Activated effector memory CD4-positive, alpha-beta T cell treated with anti-CD3 and anti-CD28 coated beads, Interleukin-2, amount 50 U/mL, for 16 hours (primary cell): Measurements from ENCODE around the gene MAPK11.
A peak's percentile ranks its signal among the peaks of the same experiment; 100 is the strongest.

ENCODE experiments used
- DNase-seq: peaks from one replicate; pipeline ENCODE4 v3.0.0-alpha.2; 2020

The MAPK11 gene

DNA sequence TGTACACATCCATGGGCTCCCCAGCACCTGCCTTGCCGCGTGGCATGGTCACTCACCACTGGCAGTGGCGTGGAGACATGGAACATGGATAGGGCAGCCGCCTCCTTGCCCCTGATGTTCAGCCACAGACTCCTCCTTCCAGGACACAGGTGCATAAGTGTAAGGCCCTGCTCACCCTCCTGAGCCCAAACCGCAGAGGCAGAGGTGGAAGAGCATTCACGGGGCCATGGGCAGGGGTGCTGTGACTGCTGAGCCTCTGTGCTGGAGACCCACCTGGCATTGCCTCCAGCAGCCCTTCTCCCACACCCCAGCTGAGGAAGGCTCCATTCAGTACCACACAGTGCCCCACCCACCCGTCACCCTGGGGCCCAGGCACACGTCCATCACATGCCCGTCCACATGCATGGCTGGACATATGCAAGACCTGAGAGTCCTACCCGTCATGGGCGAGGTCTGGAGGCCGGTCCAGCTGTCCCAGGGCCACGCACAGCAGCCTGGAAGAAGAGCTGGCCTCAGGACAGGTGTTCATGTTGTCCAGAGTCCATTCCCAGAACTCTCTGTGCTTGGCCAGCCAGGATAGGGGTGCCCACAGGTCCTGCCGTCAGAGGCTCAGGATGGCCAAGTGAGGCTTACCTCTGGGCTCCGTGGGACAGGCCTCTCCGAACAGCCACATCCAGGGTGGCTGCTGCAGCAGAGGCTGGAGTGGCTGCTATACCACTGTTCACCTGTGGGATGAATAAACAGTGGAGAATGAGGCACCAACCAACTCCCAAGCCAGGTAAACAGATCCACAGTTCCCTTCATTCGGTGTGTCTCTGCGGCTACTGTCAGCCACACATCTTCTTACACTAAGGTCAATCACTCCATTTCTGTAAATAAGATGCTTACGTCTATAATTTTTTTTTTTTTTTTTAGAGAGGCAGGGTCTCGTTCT, 23.7 kb downstream of the MAPK11 start:
- no peak for DNase-seq

DNA sequence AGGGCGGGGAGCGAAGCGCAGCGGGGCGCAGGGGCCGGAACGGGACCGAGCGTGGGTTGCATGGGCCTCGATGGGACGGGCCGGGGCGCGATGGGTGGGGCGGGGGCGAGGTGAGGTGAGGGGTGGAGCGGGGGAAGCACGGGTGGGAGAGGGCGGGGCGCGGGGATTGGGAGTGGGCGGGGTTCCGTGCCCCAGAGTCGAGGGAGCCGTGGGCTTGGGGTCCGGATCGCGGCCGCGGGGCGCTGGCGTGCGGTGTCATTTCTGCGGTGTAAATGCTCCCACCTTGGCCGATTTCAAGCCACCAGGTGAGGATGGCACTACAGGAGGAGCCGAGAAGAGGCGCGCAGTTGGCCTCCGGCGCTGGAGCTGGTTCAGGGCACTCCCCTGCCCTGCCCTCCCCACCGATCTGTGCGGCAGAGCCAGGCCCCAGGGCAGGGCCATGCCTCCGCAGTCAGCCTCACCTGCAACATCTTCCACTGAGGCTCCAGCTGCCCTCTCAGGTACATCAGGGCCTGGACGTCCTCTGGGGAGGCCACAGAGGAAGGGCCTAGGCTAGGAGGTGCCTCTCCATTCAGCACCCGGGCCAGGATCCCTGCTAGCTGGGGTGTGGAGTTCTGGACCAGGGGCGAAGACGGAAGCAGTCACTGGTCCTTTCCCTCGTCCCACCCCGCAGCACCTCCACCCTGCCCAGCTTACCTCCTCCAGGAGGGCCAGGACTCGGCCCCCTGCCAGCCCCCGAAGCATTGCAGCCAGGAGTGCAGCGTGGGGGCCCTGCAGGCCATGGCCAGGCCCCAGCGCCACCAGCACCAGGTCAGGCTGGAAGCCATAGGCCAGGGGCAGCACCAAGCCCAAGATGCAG, 24.7 kb downstream of the MAPK11 start:
- DNase-seq = no peak

DNA sequence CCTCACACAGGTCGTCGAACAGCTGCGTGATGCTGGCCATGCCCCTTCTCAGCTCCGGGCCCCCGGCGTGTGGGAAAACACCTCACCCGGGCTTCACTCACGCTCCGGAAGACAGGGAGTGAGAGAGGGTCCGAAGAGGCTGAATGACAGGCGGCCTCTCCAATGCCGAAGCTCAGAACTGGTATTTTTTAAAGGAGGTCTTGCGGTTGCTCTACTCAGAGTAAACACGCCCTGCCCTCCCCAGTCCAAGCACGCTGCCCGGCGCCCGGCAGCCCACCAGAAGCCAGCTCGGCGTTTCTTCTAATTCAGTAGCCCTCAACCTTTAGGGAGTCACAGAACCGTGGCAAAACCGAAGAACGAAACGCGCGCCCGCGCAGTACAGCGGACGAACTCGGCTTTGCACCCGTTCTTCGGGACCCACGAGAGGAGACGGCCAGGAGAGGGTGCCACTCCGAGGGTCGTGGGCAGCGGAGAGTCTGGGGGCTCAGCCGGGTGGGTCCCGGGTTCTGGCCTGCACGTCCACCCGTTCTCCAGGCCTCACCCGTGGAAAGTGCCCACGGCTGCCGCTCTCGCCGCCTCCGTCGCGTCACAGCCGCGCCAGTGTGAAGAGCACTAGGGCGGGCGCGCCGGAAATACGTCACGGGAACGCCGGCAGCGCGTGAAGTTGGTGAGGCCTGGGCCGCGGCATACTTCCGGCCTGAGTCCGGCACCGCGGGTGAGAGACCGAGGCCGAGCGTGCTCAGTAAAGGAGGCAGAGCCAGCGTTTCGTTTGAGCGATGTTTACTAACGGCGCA, 25.6 kb downstream of the MAPK11 start, which contains the start of gene TUBGCP6:
TSS of gene TUBGCP6 (minus strand) at position 604 of the 794 bp plus-strand sequence. CDS start at position 40, 564 bp downstream.
- DNase-seq = peak; percentile 98

DNA sequence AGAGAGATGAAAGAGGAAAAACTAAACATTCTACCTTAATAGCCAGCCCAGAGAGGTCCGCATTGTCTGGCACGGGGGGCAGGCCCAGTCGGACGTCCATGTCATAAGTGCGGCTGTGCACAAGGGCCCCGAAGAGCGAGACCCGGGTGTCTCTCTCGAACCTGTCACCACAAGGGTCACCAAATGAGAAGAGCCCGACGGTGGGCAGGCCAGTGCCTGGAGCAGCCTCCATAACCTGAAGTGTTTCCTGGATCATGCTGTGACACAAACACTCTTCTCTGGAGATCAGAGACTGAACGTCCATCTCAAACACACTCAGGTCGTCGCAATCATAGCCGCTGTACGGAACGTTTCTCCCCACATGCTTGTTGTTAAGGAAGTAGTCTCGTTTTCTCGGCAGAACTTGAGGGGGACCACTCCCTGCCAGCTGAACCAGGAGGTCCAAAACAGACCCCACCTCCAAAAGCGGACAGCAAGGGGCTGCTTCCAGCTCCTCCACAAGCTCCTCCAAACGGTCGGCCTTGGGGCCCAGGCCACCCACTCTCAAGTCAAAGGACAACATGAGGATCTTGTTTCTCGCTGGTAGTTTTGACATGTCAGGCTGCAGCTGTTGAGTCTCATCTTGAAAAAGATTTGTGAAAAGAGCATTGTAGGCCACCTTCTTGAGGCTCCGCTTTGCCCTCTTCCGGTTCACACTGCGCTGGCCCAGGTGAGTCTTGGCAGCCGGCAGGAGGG, 26.3 kb downstream of the MAPK11 start:
- no peak for DNase-seq

DNA sequence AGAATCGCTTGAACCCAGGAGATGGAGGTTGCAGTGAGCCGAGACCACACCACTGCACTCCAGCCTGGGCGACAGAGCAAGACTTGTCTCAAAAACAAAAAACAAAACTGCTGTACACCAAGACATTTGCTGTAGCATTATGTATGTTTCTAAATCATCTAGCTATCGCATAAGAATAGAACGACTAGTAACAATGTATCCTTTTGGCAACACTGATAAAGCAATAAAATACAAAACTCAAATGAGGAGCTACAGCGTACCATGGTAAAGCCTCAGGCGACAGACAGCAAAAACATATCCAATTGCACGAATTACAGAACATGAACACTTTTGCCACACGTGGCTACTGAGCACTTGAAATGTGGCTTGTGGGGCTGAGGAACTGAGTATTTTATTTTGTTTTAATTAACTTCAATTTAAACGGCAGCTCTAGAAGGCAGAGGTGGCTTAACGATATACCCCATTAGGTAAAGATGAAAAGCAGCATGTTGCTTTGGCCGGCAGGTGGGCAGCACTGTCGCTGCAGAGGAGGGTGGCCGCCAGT, 27.7 kb downstream of the MAPK11 start:
- no peak for DNase-seq

DNA sequence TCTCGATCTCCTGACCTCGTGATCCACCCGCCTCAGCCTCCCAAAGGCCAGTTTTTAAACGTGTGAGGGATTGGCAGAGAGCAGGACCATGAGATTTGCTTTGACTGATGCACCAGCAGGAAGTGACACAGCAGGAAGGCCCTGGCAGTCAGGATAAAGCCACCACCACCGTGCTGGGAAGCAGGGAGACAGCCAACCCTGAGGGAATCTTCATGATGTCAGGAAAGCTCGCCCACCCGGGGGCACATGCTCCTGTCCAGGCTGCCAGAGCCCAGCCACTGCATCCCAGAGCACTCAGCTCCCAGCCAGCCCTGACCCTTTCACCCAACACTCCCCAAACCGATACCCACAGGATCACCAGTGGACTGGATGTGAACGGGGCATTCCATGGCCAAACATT, 31.4 kb downstream of the MAPK11 start:
- no peak for DNase-seq

DNA sequence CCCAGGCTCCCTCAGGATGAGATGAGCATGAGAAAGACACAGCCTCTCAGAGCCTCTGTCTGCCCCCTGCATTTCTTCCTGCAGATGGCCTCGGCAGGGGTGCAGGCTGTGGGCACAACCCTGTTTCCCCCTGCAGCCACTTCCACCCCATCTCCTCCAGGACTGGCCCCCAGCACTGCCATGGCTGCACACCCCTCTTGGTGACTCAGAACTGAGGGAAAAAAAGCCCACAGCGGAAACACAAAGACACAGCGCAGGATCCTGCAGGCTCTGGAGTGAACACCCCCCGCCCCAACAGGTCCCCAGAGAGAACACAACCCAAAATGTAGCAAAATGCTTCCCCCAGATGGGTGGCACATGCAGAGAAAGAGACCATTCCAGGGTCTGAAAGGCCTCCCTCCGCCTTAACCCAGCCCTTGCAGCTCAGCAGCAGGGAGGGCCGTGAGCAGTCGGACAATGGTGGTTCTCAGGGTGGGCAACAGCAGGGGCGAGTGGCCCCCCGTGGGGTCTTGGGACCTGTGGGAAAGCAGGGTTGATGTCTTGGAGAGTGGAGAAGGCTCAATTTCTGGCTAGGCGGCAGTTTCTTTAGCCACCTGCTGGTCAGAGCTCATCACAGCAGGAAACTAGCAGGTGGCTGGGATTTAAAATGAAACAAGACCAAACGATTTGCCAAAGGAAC, 33.3 kb downstream of the MAPK11 start:
- DNase-seq = no peak

DNA sequence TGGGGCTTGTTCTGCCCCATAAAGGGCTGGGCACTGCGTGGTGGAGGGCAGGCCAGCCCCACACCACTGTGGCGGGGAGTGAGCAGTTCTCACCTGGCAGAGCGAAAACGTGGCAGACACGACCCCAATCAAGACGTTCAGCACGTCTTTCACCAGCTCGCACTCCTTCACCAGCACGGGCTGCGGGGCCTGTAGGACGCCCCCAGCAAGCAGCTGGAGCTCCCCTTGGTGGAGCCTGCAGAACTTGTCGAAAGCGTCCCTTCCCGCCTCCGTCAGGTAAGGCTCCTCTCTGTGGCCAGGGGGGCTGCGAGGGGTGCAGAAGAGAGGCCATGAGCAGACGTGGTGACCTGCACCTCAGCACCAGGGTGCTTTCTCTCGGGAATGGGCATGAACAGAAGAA, 37.0 kb downstream of the MAPK11 start:
- no peak for DNase-seq

DNA sequence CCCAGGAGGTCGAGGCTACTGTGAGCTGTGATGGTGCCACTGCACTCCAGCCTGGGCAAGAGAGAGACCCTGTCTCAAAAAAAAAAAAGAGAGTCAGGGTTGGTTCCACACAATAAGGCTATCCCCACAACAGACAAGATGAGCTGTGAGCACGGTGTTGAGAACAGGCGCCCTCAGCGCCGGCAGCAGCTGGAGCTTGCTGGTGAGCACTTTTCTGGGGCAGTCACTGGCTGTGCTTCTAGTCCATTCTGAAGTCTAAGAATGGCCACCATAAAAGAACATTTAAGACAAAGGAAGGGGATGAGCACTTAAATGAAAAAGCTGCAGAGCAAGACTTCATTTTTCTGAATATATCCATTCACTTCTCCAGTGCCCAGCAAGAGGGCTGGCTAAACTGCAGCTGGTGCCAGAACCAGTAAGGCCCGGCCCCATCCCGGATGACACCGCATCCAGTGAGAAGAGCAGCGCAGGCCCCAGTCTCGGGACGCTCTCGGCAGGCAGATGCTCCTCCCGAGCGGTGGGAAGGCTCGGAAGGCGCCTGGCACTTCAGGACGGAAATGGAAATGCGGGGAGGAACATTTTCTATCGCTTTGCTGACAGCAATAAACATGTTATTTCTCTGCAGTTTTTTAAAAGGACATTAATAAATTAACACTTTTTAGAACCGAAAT, 37.6 kb downstream of the MAPK11 start:
- DNase-seq = no peak

DNA sequence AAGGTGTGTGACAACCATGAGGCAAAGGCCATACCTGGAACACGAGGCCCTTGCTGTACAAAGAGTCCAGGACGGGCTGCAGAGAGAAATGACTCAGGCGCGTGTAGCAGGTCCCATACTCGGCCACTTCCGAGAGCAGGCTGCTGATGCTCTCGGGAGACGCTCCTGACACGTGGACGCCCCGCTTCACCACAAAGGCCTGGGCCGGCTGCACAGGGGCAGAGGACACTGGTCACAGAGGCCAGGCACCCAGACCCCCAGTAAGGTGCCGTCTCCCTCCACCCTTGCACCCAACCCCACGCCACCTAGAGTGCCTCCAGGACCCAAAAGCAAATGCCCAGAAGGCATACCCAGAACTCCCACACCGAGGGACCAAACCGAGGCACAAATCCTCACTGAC, 40.8 kb downstream of the MAPK11 start:
- no peak for DNase-seq

DNA sequence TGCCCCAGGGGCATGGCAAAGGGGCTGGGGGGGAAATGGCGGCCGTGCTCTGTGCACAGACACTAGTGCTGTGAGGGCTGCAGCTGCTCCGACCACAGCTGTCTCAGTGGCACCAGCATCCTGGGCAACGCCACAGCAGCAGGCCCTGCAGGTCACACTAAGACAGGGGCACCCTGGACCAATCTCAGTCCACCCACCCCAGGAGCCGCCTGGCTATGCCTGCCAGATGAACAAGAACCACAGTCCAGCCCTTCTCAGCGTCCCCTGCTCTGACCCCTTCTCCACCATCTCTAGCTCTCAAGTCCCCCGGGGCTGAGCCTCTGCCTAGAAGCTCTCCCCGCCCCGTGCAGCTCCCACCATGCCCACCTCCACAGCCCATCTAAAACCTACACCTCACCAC, 41.8 kb downstream of the MAPK11 start:
- DNase-seq = no peak

DNA sequence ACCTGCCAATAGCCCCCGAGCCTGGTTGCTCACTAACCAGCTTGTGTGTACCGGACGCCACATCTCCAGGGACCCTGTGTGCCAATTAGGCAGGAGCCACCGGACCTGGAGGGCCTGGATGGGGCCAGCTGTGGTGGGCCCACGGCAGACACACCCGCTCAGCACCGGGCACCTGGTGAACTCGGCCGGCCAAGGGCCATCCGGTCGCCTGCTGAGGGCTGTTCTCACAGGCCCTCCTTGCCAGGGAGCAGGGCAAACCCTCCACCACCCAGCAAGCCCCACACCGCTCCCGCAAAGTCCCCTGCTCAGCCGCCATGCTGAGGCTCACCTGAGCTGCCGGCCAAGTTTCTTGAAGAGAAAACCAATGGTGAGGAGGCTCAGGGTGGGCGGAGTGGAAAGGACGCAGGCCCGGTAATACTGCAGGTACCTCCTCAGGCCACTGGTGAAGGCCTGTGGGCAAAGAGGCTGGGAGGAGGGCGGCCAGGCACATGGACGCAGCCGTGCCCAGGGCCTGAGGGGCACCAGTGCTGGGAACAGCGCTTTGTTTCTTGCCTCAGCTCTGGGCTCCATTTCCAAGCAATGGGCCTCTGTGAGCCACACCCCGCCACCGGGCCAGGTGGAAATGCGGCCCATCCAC, 42.5 kb downstream of the MAPK11 start:
- DNase-seq = no peak

DNA sequence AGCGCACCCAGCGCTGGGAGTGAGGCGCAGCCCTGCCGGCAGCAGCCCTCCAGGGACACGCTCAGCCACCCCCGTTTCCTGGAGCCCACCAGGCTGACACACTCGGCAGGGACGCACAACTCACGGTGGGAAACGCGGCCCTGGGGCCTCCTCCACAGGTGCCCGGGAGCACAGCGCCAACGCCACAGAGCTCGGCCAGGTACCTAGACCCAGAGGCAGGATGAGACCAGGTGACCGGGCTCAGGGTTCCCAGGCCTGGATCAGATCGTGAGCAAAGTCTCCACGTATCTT, 43.4 kb downstream of the MAPK11 start:
- no peak for DNase-seq

DNA sequence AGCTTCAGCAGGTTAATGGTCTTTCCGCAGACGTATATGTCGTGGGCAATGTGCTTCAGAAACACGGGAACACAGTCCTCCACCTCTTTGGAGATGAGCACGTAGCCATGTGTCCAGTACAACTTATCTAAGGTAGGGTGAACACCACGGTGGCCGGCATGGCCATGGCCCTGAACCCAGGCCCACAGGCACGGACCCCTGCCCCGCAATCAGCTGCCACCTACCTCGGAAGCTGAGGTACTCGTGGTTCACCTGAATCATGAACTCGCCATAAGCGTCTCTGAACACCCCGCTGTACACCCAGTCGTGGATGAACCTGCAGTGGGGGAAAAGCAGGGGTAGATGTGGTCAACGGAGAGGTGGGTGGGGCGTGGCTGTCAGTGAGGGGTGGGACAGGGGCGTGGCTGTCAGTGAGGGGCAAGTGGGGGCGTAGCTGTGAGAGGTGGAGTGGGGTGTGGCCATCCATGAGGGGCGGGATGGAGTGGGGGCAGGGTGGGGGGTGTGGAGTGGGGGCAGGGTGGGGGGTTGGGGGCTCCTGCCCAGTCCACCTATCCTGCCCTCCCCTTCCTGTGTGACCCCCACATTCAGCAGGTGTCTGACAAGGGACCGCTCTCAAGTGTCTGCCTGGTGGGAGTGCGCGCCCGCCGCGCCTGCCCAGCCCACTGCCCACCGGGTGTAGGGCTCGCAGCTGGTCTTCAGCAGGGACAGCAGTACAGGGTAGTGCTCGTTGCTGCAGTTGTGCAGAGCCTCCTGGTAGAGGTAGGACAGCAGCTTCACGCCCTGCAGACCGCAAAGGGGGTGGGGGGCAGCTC, 43.9 kb downstream of the MAPK11 start:
- DNase-seq = no peak

DNA sequence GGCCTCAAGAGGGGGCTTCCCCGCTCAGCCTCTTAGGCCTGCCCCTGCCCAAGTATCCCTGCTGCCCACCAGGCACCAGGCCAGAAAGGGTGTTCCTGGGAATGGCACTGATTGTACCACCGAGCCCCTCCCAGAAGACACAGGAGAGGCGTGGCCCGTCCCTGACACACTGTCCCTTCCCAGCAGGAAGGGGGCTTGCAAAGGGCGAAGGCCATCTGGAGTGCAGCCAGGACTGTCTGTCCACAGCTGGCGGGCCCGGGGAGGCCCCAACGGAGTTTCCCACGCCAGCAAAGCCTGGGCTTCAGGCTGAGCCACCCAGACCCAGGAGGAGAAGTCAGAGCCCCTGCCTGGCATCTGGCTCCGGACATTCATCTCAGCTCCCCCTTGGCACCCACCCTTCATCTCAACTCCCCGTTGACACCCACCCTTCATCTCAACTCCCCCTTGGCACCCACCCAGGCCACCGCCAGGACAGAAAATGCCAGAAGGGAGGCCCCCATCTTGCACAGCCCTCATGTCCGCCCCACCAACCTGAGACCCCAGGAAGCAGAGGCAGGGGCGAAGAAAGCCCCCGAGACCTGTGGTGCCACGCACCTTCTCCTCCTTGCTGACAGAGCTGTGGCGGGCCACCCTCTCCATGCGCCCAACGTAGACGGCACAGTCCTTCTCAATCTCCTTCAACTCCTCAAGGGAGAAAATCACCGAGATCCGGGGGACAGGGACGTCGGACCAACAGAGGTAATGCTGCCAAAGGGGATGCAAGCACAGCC, 44.8 kb downstream of the MAPK11 start:
- DNase-seq = no peak

DNA sequence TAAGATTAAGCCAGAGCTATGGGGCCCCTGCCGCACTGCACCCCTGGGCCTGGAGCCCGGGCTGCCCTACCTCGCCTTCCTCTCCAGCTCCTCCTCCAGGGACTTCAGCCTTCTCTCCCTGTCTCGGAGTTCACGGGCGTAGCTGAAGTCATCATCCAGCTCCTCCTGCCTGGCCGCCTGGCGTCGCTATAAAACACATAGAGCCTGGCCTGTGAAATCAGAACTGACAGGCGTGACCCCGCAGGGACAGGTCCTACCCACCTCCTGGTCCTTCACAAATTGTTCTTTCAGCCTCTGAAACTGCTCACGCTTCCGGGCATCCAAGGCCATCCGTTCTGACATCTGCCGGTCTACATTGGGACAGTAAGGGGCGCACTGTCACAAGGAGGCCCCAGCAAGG, 46.1 kb downstream of the MAPK11 start:
- DNase-seq = no peak

DNA sequence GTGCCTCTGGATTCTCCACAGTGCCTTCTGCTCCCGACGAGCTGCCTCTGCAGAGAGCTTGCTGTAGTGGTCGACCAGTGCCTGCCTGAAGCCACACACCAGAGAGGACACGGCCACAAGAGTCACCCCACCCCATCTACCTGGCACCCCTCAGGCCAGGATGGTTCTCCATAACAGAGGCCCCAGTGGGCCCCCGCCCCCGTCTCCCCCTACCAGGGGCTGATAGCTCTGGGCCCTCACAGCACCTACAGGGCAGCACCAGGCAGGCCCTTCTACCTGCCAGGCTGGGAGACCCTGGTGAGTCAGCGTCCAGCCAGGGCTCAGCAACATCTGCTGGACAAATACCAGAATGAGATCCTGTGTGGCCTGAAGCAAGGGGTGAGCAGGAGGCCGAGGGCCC, 47.7 kb downstream of the MAPK11 start:
- no peak for DNase-seq

DNA sequence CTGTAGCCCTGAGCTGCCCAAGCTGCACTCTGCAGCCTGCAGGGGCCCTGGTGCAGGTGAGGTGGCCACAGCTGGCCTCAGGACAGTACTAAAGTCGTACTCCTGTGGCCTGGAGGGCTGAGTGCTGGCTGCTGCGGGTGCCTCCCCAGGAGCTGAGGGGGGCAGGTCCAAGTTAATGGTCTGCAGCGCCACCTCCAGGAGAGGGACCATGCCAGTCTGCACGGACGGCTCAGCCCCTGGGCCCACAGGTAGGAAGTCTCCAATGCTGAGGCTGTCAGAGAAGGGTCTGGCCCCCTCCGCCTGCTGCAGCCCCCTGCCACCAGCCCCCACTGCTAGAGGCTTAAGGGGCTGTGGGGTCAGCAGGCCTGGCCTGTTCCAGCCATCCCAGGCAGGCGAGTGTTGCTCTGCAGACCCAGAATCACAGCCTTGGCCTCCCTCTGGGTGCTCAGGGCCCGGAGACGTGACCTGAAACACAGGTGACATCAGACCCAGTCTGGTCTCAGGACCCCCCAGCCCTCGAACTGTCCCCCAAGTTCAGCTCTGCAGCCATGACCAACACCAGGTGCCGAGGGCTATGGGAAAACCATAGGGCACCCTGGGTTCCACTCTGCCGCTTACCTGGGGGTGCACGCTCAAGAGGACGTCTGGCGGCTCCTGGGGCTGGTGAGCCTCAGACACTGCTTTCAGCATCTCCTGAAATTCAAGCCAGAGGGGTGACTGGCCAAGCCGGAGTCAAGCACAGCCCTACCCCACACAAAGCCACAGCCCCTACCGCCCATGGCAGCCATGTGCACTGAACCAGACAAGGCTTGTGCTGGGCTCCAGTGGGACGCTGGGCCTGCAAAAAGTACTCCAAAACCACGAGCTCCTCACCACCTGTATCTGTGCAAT, 48.5 kb downstream of the MAPK11 start:
- DNase-seq = no peak
